ENCODE results near the gene TUT7.
"Not testable (repeated sequence)": the region's sequence is repeated elsewhere in the genome, so short reads cannot be mapped to it uniquely, and the experiment has no call there.

DNA sequence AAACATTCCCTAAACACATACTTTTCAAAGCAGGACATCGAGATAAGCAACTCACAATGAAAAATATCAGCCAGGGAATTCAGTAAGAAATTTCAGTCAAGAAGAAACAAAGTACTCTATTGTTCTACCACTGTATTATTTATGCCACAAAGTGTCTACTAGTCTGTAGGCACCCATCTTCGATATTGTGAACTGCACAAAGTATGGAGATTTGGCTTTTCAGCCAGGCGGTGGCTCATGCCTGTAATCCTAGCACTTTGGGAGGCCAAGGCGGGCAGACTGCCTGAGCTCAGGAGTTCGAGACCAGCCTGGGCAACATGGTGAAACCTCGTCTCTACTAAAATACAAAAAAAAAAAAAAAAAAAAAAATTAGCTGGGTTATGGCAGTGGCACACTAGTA lies 63.9 kb downstream of the TUT7 start:
- TF ChIP-seq, protein P1, sequence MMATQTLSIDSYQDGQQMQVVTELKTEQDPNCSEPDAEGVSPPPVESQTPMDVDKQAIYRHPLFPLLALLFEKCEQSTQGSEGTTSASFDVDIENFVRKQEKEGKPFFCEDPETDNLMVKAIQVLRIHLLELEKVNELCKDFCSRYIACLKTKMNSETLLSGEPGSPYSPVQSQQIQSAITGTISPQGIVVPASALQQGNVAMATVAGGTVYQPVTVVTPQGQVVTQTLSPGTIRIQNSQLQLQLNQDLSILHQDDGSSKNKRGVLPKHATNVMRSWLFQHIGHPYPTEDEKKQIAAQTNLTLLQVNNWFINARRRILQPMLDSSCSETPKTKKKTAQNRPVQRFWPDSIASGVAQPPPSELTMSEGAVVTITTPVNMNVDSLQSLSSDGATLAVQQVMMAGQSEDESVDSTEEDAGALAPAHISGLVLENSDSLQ (IDR thresholded peaks at IDR 0.05), result not testable (repeated sequence)
- TF ChIP-seq BHLHE40 (IDR thresholded peaks at IDR 0.05; ENCODE audit: borderline replicate concordance); SP1 (IDR thresholded peaks at IDR 0.05): not testable (repeated sequence)

Data from HEK293T (cell line).